ENCODE data around the gene ISL2.

The ISL2 gene

GRCh38 chr15:76327191-76328105, 9.1 kb upstream of the ISL2 start:
- DNase-seq (ENCODE audit: low read depth in 2 of 2, low spot score in 1 of 2) = no peak

DNA sequence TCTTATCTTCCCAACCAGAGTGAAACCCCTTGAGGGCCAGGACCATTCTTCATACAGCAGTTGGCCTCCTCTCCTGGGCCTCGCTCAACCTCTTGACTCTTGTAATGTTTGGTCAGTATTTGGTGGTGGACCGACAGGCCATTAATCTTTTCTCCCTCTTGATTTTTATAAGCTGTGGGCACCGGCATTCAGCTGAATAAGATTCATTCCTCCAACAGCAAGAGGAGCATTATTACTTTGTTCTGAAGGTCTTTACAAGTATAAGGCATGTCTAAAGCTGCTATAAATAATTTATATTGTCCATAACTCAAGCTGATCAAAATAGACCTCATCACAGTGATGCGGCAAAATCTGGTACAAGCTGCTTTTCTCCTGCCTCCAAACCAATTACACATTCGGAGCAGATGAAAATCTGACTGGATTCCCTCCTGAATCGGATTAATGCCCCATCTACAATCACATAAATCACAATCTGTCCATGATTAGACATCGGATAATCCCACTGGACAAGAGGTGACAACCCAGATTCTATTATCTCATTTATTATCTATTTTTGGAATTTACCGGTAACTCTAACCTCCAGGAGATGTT, 8.4 kb upstream of the ISL2 start:
- no peak for DNase-seq (ENCODE audit: low read depth in 2 of 2, low spot score in 1 of 2)

GRCh38 chr15:76328958-76329357, 7.6 kb upstream of the ISL2 start:
- no peak for DNase-seq (ENCODE audit: low read depth in 2 of 2, low spot score in 1 of 2)

GRCh38 chr15:76330080-76330680, 6.4 kb upstream of the ISL2 start:
- no peak for DNase-seq (ENCODE audit: low read depth in 2 of 2, low spot score in 1 of 2)

- no peak for DNase-seq (ENCODE audit: low read depth in 2 of 2, low spot score in 1 of 2)
Observed at GRCh38 chr15:76332796-76333195, 3.8 kb upstream of the ISL2 start.

DNA sequence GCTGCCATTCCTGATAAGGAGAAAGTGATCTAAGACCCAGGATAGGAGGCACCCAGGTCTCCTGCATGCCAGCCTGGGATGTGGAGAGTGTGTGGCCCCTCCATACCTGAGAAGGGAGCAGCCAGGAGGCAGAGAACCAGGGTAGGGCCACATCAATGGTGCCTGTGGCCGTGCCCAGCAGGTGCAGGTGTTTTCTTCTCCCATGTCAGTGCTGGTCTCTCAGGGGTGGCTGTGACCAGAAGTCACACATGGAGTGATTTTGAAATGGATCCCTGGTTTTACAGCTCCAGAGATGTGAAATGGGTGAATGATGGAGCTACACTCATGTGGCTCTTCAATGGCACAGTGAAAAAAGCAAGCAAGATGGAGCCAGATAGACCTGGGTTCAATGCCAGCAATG, 3.3 kb upstream of the ISL2 start:
- no peak for DNase-seq (ENCODE audit: low read depth in 2 of 2, low spot score in 1 of 2)

- DNase-seq (ENCODE audit: low read depth in 2 of 2, low spot score in 1 of 2) = no peak
Observed at GRCh38 chr15:76333720-76334437, 2.7 kb upstream of the ISL2 start.

GRCh38 chr15:76334438-76335306, 1.9 kb upstream of the ISL2 start:
- no peak for DNase-seq (ENCODE audit: low read depth in 2 of 2, low spot score in 1 of 2)

GRCh38 chr15:76335307-76336253, 993 bp upstream of the ISL2 start:
- DNase-seq (ENCODE audit: low read depth in 2 of 2, low spot score in 1 of 2) = no peak

DNA sequence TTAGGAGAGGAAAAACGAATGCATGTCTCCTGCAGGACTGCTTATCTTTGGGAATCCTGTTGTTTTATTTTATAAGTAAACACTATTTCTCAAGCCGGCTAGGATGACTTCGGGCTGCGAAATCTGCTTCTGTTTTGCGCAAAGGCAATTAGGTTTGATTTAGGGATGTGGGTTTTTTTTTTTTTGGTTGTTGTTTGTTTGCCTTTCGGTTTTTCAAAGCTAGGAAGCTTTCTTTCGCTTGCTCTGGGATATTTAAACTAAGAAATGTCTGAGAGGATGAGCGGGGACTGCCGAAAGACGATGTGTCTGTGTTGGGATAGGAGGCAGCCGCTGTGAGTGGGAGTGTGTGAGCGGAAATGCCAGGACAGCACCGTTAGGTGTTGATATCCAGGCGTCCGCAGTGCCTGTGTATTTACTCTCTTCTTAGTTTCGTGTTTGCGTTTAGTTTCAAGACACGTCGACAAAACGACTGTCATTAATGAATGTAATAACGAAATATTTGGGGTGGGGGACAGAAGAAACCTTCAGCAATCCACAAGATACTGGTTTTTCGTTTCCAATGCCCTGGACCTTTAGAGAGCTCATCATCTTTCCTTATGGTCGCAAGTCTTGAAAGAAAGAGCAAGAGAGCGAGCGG, 604 bp downstream of the ISL2 start:
- no peak for DNase-seq (ENCODE audit: low read depth in 2 of 2, low spot score in 1 of 2)

DNA sequence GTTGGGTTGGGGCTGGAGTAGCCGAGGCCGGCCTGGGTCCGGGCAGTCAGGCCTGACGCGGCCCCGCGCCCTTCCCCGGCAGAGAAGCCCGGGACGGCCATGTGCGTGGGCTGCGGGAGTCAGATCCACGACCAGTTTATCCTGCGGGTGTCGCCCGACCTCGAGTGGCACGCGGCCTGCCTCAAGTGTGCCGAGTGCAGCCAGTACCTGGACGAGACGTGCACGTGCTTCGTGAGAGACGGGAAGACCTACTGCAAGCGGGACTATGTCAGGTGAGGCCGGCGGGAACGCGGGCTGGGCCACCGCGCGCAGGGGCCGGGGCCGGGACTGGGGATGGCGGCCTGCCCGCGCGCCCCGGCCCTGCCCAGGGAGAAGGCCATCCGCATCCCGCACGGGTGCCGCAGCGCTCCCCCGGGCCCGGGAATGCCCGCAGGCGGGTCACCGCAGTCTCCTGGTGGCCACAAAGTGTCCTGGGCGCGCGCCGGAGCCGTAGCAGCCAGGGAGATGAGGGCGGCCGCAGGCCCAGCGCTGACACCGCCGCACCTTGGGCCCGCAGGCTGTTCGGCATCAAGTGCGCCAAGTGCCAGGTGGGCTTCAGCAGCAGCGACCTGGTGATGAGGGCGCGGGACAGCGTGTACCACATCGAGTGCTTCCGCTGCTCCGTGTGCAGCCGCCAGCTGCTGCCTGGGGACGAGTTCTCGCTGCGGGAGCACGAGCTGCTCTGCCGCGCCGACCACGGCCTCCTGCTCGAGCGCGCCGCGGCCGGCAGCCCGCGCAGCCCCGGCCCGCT, 1.3 kb downstream of the ISL2 start:
- no peak for DNase-seq (ENCODE audit: low read depth in 2 of 2, low spot score in 1 of 2)

DNA sequence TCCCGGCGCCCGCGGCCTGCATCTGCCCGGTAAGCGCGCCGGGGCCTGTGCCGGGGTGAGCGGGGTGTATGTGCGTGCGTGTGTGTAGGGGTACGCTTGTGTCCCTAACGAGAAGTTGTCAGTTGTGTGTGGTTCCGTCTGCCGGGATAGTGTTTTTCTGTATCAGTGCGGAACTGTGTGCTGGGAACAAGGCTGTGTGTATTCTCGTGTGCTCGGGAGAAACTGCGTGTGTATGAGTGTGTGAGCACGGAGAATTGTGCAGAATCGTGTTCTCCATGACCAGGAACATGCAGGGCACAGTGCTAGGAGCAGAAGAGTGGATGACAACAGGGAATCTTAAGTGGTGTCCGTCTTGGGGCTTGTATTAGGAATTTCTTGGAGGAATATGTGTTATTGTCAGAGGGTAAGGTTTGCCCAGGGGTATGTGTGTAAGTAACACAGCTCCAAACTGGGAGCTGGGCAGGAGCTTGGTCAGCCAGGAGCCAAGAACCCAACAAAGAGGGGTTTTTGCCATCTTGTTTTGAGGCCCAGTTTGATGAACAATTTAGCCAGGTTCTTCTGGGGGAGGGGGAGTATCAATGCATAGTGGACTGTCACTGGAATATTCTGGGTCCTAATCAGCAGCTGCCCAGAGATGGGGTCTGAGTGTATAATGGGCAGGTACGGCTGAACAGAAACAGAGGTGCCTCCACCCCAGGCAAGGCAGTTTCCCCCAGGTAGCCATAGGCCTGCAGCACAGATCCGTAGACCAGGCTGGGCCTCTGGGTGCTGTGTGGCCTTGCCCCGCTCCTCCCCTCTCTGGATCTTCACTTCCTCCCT, 2.1 kb downstream of the ISL2 start:
- DNase-seq (ENCODE audit: low read depth in 2 of 2, low spot score in 1 of 2) = no peak

DNA sequence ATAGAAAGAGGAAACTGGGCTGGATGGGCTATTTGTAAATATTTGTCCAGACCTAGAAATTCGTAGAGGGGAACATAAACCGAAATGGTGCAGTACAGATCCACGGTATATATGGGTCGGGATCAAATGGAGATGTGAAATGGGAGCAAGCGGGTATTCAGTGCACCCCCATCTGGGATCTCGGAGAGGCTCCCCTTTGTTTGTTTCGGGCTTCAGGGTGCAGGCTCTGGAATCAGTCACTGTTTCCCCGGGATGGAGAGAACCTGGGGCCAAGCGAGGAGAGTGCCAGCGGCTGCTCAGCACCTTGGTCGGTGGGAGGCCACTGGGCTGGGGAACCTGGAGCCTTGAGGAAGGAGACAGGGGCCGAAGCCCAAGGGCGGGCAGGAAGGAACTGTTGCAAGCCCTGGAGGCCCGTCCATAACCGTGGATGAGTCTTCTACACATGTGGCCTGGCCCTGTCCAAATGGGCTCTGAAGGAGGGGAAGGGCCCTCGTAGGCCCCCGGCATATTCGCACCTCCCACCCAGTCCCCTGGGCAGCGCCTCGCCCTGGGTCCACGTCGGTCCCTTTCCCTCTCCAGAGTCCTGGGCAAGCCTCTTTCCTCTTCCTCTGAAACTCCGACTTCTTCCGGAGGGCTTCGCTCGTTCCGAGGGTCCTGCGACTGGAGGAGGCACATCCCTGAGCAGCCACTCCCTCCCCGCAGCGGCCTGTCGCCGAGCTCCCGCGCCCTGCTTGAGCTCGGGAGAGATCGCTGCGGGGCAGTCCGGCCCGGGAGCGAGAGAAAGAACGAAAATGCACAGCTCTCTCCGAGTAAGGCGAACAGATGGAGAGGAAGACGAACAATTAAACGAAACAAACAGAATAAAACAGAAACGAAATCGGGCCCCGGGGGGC, 3.0 kb downstream of the ISL2 start:
- DNase-seq (ENCODE audit: low read depth in 2 of 2, low spot score in 1 of 2) = no peak

DNA sequence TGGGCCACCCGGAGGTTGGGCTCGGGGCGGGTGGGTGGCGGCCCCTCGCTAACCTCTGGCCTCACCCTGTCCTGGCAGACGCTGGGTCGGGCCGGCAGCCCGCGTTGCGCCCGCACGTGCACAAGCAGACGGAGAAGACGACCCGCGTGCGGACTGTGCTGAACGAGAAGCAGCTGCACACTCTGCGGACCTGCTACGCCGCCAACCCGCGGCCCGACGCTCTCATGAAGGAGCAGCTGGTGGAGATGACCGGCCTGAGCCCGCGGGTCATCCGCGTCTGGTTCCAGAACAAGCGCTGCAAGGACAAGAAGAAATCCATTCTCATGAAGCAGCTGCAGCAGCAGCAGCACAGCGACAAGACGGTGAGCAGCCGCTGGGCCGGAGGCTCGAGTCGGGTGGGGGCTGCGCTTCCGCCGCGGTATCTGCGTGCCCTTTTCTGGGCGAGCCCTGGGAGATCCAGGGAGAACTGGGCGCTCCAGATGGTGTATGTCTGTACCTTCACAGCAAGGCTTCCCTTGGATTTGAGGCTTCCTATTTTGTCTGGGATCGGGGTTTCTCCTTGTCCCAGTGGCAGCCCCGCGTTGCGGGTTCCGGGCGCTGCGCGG, 3.7 kb downstream of the ISL2 start:
- DNase-seq (ENCODE audit: low read depth in 2 of 2, low spot score in 1 of 2) = no peak

- no peak for DNase-seq (ENCODE audit: low read depth in 2 of 2, low spot score in 1 of 2)
Observed at GRCh38 chr15:76340803-76341365, 4.3 kb downstream of the ISL2 start.
